T-helper 2 cell (primary cell): ENCODE results near the gene TIPIN.
"Not testable (repeated sequence)": the region's sequence is repeated elsewhere in the genome, so short reads cannot be mapped to it uniquely, and the experiment has no call there.

ENCODE experiments used
- DNase-seq, 5 experiments: peaks; one replicate each; pipeline versions ENCODE4 v3.0.0 to v3.0.0-alpha.2; 2012 to 2022
- total RNA-seq, 2 donors: gene quantifications; one replicate each; lab custom pipeline; 2026; lab: John Stamatoyannopoulos, UW

TIPIN gene, protein sequence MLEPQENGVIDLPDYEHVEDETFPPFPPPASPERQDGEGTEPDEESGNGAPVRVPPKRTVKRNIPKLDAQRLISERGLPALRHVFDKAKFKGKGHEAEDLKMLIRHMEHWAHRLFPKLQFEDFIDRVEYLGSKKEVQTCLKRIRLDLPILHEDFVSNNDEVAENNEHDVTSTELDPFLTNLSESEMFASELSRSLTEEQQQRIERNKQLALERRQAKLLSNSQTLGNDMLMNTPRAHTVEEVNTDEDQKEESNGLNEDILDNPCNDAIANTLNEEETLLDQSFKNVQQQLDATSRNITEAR
- total RNA-seq = 3.1 to 6.3 reads per million in 2 donors

DNA sequence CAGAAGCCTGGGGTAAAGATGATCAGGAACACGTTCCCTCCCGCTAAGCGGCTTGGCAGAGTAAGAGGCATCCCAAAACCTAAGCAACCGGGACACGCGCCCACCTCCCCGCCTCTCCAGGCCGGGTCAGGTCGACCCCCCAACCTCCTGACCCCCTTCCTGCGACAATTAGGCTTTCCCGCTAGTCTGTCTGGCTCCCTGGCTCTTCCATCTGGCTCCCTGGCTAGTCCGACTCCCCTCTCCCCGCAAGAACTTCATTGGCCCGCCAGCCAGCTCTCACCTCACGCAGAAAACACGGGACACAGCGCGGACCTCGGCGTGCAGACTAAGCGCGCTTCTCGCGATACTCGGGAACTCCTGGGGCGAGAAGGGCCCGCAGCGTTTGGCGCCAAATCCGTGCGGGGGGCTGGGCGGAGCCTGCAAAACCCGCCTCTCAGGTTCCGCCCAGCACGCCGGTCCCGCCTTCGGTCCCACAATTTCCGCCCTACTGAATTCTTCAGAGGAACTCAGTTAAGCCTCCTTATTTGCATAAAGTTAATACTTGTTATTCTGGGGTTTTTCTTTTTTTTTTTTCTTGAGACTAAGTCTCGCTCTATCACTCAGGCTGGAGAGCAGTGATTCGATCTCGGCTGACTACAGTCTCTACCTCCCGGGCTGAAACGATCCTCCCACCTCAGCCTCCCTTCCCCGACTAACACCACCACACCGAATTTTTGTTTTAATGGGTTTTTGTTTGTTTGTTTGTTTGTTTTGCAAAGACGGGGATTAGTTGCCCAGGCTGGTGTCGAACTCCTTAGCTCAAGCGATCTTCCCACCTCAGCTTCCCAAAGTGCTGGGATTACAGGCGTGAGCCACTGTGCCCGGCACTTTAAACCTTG is at the start of gene TIPIN:
TIPIN (minus strand) TSS at position 327 of the 878 bp plus-strand sequence. CDS start 3,738 bp downstream, outside the sequence.
- peak; percentile 91 to 98 (median 94) for DNase-seq

DNA sequence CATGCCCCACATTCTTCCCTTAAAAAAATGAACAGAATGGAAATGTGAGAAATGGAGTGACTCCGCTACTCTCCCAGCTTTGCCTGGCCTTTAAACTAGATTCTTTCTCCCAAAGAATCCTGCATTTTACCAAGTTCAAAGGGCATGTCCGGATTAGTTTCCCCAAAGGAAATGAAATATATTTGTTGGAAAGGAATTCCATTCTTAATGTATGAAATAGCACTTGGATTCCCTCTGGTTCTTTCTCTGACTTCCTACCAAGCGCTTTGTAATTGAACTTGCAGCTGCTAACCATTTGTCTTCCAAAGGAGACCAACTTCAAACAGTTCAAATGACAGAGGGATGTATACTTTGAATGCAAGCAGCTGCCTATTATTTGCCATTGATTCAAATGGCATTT is 49.1 kb upstream of the TIPIN start:
- no peak for DNase-seq

DNA sequence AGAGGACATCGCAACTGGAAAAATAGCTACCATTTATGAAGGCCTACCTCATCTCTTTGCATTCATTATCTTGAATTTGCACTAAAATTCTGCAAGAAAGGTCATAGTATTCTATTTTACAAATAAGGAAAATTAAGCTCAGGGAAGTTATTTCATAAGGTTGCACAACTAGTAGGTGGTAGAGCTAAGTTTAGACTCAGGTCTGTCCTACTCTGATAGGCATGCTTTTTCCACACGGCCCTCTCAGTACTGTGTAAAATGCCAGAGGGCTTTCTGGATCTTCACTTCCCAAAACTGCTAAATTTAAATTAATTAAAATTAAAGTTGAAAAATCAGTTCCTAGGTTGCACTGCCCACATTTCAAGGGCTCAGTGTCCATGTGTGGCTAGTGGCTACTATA is 48.5 kb upstream of the TIPIN start:
- DNase-seq = no peak

DNA sequence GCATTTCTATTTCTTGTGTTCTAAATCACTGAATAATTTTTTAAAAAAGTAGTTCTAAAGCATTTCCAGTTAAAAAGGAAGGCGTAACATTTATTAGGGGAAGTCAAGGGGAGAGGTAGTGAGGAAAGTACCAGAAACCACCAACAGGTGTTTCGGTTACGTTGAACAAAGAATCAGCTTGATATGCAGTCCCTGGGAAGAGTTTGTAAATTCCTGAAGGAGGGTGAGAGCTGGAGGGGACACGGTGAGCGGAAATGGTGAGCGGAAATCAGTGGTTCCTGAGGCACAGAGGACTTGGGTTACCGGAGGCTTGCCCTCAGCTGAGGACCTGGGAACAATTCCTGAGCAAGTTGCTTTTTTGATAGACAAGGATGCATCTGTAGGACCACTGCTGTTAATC is 48.0 kb upstream of the TIPIN start:
- DNase-seq = no peak

DNA sequence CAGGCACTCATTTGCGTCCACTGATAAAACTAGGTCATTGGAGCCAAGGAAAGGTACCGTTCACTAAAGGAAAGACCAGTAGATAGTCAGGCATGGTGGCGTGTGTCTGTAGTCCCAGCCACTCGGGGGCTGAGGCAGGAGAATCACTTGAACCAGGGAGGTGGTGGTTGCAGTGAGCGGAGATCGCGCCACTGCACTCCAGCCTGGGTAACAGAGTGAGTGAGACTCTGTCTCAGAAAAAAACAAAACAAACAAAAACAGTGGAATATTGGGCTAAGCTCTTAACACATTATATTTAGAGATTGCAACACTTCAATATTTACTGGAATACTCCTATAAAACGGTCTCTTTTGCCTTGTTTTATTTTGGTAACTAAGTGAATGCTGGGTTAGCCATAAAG is 47.6 kb upstream of the TIPIN start:
- no peak for DNase-seq

DNA sequence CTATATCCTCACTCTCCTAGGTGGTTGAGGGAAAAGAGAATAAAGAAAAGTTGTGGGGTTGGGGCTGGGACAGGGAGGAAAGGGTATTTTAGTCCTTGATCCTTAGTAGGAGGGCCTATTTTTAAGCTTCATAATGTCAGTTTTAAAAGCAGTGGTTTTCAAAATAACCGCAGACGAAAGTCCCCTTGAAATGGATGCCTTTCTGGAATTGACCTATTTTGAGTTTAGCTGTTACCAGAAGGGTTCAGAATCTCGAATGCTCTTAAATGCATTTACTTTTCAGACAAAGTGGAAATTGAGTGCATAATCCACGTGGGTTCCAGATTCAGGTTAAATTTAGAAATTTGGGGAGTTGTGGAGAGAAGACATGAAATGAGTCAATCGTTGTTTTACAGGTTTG is 46.8 kb upstream of the TIPIN start:
- DNase-seq = no peak

DNA sequence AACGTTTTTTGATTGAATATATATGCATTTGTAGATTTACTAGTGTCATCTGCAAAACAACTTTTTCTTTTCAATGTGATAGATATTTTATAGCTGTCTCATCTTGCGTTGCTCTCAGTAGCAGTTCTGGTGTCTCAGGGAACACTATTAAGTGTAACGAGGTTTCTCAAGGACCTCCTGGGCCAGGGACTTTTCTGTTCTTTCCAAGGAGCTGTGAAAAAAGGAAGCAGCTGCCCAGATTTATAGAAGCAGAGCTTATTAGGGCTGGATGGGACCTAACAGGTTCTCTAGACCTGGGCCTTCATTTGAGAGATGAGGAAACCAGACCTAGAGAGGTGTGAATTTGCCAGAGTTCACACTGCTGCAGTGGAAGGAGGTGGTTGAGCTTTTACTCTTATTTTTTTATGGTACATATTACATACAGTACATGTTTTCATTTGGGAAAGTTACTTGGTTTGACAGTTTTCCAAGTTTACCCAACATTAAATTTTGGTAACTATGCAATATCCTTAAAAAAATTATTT is 46.3 kb upstream of the TIPIN start:
- DNase-seq = peak in 1 of 5 experiments; percentile 23

DNA sequence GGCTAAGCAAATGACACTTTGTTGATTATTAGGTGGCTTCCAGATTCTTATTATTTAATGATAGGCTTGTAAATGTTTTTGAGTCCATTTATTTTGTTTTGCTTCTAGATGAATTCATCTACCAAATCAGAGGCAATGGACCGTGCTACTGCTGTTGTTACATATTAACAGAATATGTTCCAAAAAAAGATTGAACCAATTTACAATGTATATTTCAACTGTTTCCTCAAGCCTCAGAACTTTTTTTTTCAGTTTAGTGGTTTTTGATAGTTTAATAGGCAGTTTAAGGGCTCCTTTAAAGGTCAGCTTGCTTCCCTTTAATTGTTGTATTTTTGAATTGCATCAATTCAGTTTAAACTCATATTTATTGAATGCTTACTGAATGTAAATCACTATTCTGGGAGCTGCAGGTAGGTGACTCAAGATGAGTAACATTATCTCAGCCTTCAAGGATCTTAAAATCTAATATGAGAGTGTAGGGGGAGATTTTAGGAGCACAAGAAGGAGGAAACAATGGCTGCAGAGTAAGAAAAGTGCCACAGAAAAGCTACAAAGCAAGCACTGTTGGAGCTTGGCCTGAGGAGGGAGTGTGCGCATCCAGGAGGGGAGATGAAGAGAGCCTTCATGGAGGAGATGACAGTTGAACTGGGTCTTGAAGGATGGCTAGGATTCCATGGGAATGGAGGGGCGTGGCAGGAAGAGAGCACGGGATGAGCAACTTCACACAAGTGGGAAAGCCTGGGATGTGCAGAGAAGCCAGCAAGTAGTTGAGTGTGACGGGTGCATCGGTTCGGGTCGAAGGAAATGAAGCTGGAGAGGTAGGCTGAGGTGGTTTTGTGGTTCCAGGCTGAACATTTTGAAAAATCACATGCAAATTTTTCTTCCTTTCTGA is 44.9 kb upstream of the TIPIN start:
- peak in 1 of 5 experiments; percentile 45 for DNase-seq

DNA sequence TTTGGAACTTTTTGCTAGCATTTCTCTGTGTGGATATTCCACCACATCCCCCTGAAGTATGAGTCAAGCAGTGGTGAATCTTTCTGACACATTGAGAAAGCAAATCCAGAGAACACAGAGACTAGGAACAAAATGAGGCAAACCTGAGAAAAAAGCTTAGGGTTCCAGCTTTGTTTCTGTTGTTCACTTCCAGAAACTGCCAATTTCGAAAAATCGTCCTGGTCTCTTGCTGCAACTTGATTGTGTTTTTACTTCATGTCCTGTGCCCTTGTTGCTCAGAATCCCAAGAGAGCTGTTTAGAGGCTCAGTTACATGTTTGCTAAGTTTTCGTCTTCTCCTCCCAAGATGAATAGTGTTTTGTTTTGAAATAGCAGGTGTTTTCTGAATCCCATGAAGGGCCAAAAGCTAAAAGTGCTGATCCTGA is 43.9 kb upstream of the TIPIN start:
- no peak for DNase-seq

DNA sequence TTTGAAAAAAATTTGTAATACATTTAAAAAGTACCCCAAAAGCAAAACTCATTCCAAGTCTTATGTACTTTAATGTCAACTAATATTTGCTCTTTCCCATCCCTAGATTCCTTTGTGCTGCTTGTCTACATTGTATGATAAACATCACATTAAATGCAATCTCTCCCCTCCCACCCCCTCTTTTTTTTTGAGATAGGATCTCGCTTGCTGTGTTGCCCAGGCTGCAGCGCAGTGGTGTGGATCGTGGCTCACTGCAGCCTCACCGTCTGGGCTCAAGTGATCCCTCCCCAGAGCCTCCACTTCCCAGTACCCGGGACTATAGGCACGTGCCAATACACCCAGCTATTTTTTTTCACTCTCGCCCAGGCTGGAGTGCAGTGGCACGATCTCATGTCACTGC is 42.8 kb upstream of the TIPIN start:
- no peak for DNase-seq

DNA sequence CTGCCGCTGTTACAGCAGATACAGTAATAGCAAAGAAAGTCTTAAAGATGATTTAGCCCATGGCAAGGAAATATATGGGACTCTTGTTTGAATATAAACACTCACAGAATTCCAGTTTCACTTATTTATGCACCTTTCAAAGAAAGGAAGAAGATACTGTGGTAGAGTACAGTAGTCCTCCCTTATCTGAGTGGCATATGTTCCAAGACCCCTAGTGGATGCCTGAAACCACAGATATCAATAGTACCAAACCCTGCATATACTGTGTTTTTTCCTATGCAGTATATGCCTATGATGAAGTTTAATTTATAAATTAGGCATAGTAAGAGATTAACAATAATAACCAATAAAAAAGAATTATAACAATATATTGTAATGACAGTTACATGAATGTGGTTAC is 38.4 kb upstream of the TIPIN start:
- no peak for DNase-seq

DNA sequence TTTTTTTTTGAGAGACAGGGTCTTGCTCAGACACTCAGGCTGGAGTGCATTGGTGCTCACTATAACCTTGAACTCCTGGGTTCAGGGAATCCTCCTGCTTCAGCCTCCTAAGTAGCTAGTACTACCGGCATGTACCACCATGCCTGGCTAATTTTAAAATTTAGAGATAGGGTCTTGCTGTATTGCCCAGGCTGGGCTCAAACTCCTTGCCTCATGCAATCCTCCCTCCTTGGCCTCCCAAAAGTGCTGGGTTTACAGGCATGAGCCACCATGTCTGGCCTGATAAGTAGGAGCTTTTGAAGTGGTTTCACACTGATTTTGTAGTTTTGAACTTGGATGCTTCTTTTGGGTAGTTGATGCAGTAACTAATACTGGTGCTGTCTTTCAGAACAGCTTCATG is 38.0 kb upstream of the TIPIN start:
- DNase-seq = peak in 1 of 5 experiments; percentile 22

DNA sequence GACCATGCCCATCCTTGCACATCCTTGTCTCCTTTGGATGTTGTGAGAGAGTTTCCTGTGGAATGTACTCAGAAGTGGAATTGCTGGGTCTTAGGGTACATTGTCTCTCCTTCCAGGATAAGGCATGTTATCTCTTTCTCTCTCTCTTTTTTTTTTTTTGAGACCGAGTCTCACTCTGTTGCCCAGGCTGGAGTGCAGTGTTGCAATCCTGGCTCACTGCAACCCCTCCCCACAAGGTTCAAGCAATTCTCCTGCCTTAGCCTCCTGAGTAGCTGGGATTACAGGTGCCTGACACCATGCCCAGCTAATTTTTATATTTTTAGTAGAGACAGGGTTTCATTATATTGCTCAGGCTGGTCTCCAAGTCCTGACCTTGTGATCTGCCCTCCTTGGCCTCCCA is 36.6 kb upstream of the TIPIN start:
- DNase-seq = not testable (repeated sequence)

DNA sequence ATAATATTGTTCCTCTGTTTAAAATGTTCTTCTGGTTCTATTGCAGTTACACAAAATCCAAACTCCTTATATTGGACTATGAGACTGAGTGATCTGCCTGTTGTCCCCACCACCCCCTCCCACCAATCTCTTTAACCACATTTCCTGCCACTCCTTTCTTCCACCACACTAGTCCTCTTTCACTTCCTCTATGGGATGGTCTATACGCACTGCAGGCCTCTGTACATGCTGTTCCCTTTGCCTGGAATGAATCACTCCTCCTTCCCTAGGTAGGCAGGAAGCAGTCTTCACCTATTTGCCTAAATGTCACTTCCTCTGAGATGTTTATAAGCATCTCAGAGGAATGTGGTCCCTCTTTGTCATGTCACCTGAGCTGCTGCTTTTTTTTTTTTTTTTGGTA is 34.2 kb upstream of the TIPIN start:
- DNase-seq = peak in 2 of 5 experiments; percentile 30 to 73

DNA sequence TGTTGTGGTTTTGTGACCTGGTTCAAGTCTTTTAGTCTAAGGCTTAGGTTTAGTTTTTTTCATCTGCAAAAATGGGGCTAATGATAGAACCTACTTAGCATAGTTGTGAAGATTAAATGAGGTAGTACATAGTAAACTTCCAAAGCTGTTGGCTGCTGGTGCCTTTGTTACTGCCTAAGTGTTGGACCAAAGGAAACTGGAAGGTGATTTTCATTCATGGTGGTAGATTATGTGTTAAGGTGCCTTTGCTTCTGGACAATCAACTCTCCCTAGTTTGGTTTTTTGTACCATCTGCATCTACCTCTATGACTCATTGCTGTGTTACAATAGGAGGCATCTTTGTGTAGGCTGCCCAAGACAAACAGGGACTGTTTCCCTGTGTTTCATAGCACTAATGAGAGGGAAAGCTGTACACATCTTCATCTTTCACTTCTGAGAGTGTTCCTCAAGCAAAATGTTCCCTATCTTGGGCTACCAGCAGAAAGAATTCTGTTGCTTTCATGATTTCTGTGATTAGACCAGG is 33.4 kb upstream of the TIPIN start:
- peak in 1 of 5 experiments; percentile 38 for DNase-seq

DNA sequence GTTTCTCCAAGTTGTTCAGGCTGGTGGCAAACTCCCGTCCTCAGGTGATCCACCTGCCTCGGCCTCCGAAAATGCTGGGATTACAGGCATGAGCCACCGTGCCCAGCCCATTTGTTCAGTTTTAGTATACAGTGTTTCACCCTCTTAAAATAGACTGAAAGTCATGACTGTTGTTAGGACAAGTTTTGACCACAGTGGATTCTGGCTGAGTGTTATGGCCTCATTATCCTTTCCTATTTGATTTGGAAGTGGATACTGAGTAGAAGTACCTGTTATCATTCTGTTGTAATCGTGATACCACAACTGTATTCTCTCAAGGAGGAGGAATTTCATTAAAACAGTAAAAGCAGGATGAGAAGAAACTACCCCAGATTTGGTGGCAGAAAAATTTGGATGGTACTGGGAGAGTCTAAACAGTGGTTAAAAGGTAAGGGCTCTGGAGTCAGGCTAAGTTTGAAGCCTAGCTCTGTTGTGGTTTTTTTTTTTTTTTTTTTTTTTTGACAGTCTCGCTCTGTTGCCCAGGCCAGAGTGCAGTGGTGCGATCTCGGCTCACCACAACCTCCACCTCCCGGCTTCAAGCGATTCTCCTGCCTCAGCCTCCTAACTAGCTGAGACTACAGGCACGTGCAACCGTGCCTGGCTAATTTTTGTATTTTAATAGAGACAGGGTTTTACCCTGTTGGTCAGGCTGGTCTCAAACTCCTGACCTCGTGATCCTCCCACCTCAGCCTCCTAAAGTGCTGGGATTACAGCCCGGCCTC is 32.8 kb upstream of the TIPIN start:
- DNase-seq = peak in 3 of 5 experiments; percentile 13 to 66 (median 29)

DNA sequence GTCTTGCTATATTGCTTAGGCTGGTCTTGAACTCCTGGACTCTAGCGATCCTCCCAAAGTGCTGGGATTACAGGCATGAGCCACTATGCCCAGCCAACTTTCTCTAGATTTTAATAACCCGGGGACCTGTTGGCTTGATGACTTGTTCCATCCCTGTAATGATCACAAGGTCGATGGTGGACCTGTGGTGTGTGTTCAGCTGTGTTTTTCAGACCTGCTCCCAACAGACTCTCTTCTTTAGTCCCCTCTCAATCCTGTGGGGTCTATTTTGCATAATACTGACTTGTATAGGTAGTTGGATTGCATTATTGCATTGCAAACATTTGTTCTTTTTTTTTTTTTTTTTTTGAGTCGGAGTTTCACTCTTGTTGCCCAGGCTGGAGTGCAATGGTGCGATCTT is 32.1 kb upstream of the TIPIN start:
- DNase-seq = no peak

DNA sequence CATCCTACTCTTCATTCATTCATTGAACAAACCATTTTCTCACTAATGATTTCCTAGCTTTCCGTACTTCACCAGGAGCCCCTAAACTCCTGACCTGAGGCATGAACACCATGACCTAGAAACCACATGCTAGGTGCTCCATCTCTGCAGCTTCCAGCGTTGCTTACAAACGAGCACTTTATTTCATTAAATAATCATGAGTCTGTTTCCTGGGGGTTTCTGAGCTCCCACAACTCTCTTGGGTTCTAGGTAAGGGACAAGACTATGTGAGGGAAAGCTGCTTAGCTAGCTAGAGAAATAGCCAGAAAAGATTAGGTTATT is 31.5 kb upstream of the TIPIN start:
- no peak for DNase-seq

DNA sequence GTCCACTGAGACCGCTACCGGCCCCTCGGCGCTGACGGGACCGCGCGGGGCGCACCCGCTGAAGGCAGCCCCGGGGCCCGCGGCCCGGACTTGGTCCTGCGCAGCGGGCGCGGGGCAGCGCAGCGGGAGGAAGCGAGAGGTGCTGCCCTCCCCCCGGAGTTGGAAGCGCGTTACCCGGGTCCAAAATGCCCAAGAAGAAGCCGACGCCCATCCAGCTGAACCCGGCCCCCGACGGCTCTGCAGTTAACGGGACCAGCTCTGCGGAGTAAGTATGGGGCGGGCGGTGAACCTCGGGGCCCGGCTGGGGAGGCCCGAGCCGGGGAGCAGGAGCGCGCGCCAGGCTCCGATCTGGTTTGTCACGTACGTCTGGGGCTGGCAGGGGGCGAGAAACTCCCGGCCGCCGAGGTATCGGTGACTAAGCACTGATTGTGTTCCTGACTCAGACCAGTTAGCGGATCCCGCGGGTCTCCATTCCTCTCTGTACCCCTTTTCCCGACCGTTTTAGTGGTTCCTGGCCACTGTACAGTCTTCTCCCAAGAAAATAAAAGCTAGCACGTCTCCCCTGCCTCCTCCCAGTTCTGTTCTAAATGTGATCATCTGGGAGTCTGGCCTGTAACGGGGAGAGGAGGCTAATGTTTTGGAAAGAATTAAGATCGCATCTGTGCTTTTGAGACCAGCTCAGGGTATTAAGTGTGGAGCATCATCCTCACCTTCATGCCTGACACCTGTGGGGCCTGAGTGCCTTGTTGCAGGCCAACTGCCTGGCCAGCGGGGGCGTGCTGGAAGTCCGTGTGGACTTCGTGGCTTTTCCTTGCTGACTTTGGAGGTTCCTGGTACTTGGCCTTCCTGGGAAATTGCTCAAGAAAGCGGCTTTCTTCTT is 30.9 kb upstream of the TIPIN start:
- peak; percentile 20 to 76 (median 55) for DNase-seq
